Measurements from ENCODE around the gene CEP72. TPM values are rescaled to one million over a fixed set of nuclear protein-coding genes. Genes with fewer than 3 reads are reported as not detected.

Gene CEP72, protein sequence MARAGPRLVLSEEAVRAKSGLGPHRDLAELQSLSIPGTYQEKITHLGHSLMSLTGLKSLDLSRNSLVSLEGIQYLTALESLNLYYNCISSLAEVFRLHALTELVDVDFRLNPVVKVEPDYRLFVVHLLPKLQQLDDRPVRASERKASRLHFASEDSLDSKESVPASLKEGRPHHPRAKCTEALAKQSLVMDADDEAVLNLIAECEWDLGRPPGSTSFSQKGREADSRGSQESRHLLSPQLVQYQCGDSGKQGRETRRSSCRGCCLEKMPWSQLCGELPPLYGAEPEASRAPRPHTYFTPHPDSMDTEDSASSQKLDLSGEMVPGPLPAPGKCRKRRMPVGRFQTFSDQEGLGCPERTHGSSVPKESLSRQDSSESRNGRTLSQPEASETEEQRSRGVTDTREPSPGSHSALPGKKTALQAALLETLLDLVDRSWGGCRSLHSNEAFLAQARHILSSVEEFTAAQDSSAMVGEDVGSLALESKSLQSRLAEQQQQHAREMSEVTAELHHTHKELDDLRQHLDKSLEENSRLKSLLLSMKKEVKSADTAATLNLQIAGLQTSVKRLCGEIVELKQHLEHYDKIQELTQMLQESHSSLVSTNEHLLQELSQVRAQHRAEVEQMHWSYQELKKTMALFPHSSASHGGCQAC
- 10 to 100 TPM; 24.1 to 24.2 TPM for total RNA-seq

DNA sequence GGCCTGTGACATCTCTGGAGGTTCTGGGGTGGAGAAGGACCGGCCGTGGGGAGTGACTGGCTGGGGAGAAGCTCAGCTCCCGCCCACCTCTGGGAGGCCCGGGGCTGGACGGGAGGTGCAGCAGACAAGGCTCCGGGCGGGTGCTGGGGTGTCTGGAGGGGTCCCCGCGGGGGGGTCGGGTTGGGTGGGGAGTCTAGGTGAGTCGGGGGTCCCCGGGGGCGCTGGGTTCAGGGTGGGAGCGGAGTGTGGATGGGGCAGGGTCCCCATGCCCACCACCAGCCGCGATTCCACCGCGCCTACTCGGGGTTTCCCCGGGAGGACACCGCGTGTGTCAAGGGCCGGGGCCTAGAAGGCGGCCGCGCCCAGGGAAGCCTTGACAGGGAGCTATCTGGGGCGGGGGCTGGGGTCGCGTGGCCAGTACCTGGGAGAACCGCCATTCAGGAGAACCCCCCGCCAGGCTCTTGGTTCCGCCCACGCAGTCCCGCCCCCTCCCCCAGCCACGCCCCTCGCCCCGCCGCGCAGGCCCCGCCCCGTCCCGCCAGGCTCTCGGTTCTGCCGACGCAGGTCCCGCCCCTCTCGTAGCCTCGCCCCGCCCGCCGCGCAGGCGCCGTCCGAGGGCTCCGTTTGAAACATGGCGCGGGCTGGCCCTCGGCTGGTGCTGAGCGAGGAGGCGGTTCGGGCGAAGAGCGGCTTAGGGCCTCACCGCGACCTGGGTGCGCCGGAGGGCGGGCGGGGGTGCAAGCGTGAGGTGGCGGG, at the start of gene CEP72:
Gene CEP72 (plus strand): TSS at position 610 of the 756 bp plus-strand sequence. CDS start 22 bp downstream, at position 632.
- DNase-seq: peak; percentile 94
- ChIA-PET CTCF (interaction anchor here (1.2 kb wide), 1 partner anchor 166 kb away, joined by 4 read pairs; no protein-coding TSS in a partner anchor), POLR2A (interaction anchor here (0.9 to 2.2 kb wide), 4 partner anchors 15 to 341 kb away, joined by 3 to 8 read pairs (median 4); partner anchors contain the start of gene PDCD6)
- Mint-ChIP-seq H3K27ac (peak within 1 kb of the TSS; percentile 78), H3K36me3 (ENCODE audit: low read depth) (peaks cover 32% of the 10 kb centered on the region), H3K4me3 (peak within 1 kb of the TSS; percentile 92), H3K27me3 (no peaks in the 10 kb centered on the region), H3K9me3 (peaks cover 7% of the 10 kb centered on the region), H3K4me1 (peaks cover 51% of the 10 kb centered on the region)

- POLR2A ChIA-PET: no interaction called here
Measured at GRCh38 chr5:565782-566440, 46.2 kb upstream of the CEP72 start.

GRCh38 chr5:566636-567309, 45.4 kb upstream of the CEP72 start:
- H3K27ac Mint-ChIP-seq: no peak overlapping the region
- POLR2A ChIA-PET: no interaction called here

More at GRCh38 chr5:565782-566440, 46.2 kb upstream of the CEP72 start:
- CTCF ChIA-PET: no interaction called here
- peaks cover 16% of the 10 kb centered on the region for H3K27me3 Mint-ChIP-seq
- no peaks in the 10 kb centered on the region for H3K4me1 Mint-ChIP-seq
- no peaks in the 10 kb centered on the region for H3K36me3 Mint-ChIP-seq (ENCODE audit: low read depth)
- H3K4me3 Mint-ChIP-seq: no peak overlapping the region
- H3K9me3 Mint-ChIP-seq: no peaks in the 10 kb centered on the region
- H3K27ac Mint-ChIP-seq: no peak overlapping the region
- peak; percentile 16 for DNase-seq

DNA sequence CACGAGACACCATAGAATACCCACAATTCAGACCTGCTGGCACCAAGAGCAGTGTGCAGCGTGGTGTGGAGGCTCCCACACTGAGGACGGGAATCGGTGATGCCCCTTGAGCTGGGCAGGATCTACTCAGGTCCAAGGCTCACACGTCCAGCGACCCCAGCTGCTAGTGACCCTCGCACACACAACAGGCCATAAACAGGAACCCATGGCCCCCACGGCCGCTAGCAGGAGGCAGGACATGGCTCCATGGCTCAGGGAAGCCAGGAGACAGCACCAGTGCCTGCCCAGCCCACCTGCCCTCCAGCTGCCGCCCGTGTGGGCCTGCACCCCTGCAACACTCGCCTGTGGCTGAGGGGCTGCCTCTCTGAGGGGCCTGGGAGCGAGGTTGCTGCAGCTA, 44.5 kb upstream of the CEP72 start:
- Mint-ChIP-seq H3K27me3 (peaks cover 16% of the 10 kb centered on the region), H3K36me3 (ENCODE audit: low read depth) (no peaks in the 10 kb centered on the region), H3K9me3 (no peaks in the 10 kb centered on the region), H3K27ac (no peak overlapping the region), H3K4me1 (no peaks in the 10 kb centered on the region), H3K4me3 (no peak overlapping the region)
- POLR2A ChIA-PET: no interaction called here
- no peak for DNase-seq
- CTCF ChIA-PET: no interaction called here

More at GRCh38 chr5:566636-567309, 45.4 kb upstream of the CEP72 start:
- Mint-ChIP-seq H3K27me3 (peaks cover 16% of the 10 kb centered on the region), H3K4me3 (no peak overlapping the region), H3K36me3 (ENCODE audit: low read depth) (no peaks in the 10 kb centered on the region), H3K9me3 (no peaks in the 10 kb centered on the region), H3K4me1 (no peaks in the 10 kb centered on the region)
- peak; percentile 14 for DNase-seq
- CTCF ChIA-PET: no interaction called here

DNA sequence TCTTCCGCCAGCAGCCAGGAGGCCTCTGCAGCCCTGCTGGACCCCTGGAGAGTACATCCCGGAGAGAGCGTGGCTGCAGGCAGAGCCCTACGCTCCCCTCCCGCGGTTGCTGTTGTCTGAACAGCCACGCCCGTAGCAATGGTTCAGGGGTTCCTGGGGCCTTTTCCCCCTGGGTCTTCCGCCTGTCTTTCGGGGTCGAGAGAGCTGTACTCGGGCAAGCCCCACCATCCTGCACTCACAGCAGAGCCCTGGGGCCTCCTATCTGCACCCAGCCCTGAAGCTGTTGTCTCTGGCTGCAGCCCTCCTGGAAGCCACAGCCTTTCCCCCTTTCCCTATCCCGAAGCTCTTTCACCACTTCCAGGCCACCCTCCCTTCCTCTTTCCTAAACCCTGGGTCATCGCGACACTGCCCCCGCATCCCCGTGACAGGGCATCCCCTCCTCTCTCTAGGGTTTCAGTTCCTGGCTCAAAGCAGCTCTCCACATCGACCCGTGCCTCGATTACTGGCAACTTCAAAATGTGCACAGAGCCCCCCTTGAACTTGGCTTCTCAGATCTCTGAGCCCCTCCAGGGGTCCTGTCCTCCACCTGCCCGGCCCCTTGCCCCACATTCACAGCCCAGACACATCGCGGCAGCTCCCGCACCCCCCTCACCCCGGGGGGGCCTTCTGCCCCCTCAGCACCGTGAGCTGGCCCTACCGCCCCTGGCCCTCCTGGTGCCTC, 43.9 kb upstream of the CEP72 start:
- Mint-ChIP-seq H3K4me3 (no peak overlapping the region), H3K27ac (no peak overlapping the region), H3K9me3 (no peaks in the 10 kb centered on the region), H3K36me3 (ENCODE audit: low read depth) (no peaks in the 10 kb centered on the region), H3K27me3 (peaks cover 16% of the 10 kb centered on the region), H3K4me1 (no peaks in the 10 kb centered on the region)
- peak; percentile 12 for DNase-seq
- CTCF ChIA-PET: no interaction called here
- POLR2A ChIA-PET: no interaction called here

DNA sequence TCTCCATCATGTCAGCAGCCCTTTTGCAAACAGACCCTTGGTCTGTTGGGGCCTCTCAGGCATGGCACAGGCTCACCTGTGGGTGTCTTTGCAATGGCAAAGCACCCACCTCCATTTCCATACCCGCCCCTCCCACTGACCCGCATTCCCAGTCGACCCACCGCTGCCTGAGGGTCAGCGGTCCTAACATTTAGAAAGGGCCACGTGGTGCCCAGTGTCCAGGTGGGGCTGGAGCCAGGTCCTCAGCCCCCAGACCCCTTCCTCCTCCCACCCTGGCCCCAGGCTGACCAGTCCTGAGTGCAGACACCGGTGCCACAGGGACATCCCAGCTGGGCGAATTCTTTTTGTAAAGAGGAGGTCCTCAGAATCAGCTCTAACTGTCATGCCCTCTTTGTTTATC, 43.3 kb upstream of the CEP72 start:
- ChIA-PET POLR2A (no interaction called here), CTCF (no interaction called here)
- H3K9me3 Mint-ChIP-seq: no peaks in the 10 kb centered on the region
- DNase-seq: no peak
- H3K36me3 Mint-ChIP-seq (ENCODE audit: low read depth): no peaks in the 10 kb centered on the region
- no peak overlapping the region for H3K27ac Mint-ChIP-seq
- no peaks in the 10 kb centered on the region for H3K4me1 Mint-ChIP-seq
- peaks cover 17% of the 10 kb centered on the region for H3K27me3 Mint-ChIP-seq
- no peak overlapping the region for H3K4me3 Mint-ChIP-seq

DNA sequence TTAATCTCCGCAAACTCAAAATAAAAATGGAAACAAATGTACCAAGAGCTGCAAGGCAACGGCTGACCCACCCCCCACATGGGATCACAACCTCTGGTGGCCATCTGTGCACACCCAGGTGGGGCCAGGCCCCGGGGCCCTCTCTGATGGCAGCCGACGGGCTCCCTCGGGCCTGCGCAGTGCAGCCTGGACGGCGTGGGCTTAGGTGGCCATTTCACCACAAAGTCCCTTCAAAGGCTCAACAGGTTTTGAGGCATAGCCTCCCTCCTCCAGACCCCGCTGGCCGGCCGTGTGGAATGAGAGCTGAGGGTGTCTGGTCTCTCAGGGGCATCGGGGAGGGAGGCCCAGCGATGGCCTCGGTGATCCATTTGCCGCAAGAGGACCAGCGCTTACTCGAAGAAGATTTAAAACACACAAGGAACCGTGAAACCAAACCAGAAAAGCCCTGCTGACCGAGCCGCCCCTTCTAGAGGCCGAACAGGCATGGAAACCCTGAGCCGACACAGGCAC, 42.7 kb upstream of the CEP72 start:
- ChIA-PET POLR2A (no interaction called here), CTCF (no interaction called here)
- H3K36me3 Mint-ChIP-seq (ENCODE audit: low read depth): no peaks in the 10 kb centered on the region
- peaks cover 17% of the 10 kb centered on the region for H3K27me3 Mint-ChIP-seq
- no peak overlapping the region for H3K4me3 Mint-ChIP-seq
- H3K27ac Mint-ChIP-seq: no peak overlapping the region
- no peaks in the 10 kb centered on the region for H3K9me3 Mint-ChIP-seq
- H3K4me1 Mint-ChIP-seq: no peaks in the 10 kb centered on the region
- DNase-seq: peak; percentile 11

DNA sequence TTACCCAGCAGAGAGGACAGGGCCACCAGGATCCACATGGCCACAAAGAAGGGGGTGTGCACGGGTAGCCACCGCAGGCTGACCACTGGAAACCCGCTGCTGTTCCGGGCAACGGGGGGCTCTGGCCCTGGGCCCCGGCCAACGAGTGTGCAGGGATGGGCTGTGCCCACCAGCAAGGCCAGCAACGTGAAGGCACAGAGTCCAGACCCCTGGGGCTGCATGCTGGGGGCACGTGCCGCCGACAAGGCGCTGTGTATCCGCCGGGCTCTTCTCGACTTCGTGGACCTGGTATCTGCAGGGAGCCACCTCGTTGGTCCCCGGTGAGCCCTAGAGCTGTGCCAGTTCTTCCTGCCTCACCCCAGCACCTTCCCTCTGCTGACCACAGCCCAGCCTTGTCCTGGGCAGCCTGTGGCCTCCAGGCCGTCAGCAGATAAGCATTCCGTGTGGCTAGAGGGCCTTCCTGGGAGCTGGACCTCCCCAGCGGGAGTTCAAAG, 42.2 kb upstream of the CEP72 start:
- Mint-ChIP-seq H3K4me3 (no peak overlapping the region), H3K27ac (no peak overlapping the region), H3K9me3 (no peaks in the 10 kb centered on the region), H3K4me1 (no peaks in the 10 kb centered on the region), H3K27me3 (peaks cover 17% of the 10 kb centered on the region), H3K36me3 (ENCODE audit: low read depth) (no peaks in the 10 kb centered on the region)
- ChIA-PET POLR2A (no interaction called here), CTCF (no interaction called here)
- DNase-seq: peak; percentile 12

DNA sequence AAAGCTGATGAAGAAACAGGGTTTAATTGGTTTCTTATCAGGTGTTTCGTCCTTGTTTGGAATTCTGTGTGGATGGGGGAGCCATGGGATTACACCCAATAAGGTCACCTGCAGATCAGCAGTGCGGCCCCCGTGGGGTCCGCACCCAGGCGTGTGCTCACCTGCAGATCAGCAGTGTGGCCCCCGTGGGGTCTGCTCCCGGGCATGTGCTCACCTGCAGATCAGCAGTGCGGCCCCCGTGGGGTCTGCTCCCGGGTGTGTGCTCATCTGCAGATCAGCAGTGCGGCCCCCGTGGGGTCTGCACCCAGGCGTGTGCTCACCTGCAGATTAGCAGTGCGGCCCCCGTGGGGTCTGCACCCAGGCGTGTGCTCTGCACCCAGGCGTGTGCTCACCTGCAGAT, 41.7 kb upstream of the CEP72 start:
- POLR2A ChIA-PET: no interaction called here
- Mint-ChIP-seq H3K36me3 (ENCODE audit: low read depth) (no peaks in the 10 kb centered on the region), H3K4me1 (no peaks in the 10 kb centered on the region), H3K9me3 (no peaks in the 10 kb centered on the region), H3K27me3 (peaks cover 21% of the 10 kb centered on the region), H3K4me3 (no peak overlapping the region), H3K27ac (no peak overlapping the region)
- no peak for DNase-seq
- CTCF ChIA-PET: no interaction called here

GRCh38 chr5:570886-571285, 41.3 kb upstream of the CEP72 start:
- no peaks in the 10 kb centered on the region for H3K4me1 Mint-ChIP-seq
- no peak overlapping the region for H3K27ac Mint-ChIP-seq
- H3K4me3 Mint-ChIP-seq: no peak overlapping the region
- peaks cover 22% of the 10 kb centered on the region for H3K27me3 Mint-ChIP-seq
- H3K9me3 Mint-ChIP-seq: no peaks in the 10 kb centered on the region
- DNase-seq: no peak
- CTCF ChIA-PET: no interaction called here
- POLR2A ChIA-PET: no interaction called here
- no peaks in the 10 kb centered on the region for H3K36me3 Mint-ChIP-seq (ENCODE audit: low read depth)

DNA sequence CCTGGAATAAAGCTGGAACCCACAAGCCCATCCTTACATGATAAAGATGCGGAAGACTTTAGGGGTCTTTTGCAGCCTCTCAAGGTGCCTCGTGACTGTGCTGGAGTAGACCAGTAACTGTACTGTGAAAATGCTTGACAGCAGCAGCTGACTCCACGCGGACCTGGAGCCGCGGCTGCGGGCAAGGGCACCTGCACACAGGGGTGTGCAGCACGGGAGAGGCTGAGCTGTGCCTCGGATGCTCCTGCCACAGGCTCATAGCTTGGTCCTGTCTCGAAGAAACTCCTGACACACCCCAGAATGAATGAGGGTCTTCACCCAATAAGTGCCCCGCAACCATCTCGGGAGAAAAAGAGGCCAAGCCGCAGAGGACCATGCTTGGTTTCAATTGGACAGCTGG, 40.3 kb upstream of the CEP72 start:
- peak; percentile 6 for DNase-seq
- Mint-ChIP-seq H3K4me1 (no peaks in the 10 kb centered on the region), H3K9me3 (no peaks in the 10 kb centered on the region), H3K4me3 (no peak overlapping the region), H3K27ac (no peak overlapping the region), H3K27me3 (peaks cover 18% of the 10 kb centered on the region), H3K36me3 (ENCODE audit: low read depth) (no peaks in the 10 kb centered on the region)
- CTCF ChIA-PET: no interaction called here
- POLR2A ChIA-PET: no interaction called here
